HCT116 (cell line): ENCODE measurements around the gene TMEM89. TPM values are rescaled to one million over a fixed set of nuclear protein-coding genes. Genes with fewer than 3 reads are reported as not detected.

Source experiments
- ATAC-seq: fragments of 200-7000 bp; cut with Tn5 transposase; 2 replicates; pipeline ENCODE4 v1.9.1; 2020; ENCODE audit warnings: mild to moderate bottlenecking, moderate library complexity
- BruUV-seq: library from RNA; stranded (reverse); fragments of 400-500 nt; replicated peaks from 2 replicates; lab custom pipeline; 2021; lab: Mats Ljungman, UMichigan
- CTCF ChIA-PET: fragments of 300-600 bp; sonication (Branson Sonifier 250); formaldehyde crosslinking; loops from one replicate; lab custom pipeline; 2021; ENCODE audit warnings: antibody characterized with exemption; lab: Charles Lee
- POLR2A ChIA-PET: fragments of 300-600, 350-600 bp; sonication (Branson Sonifier 250); formaldehyde crosslinking; loops from one replicate; lab custom pipeline; 2021; ENCODE audit warnings: antibody characterized with exemption; lab: Charles Lee
- RAD21 ChIA-PET, 2 experiments: fragments of 300-600 bp; sonication (Branson Sonifier 250); formaldehyde crosslinking; loops; one replicate each; lab custom pipeline; 2023; ENCODE audit warnings: low total read pairs in 2 of 2; ENCODE audit not compliant: uncharacterized antibody in 2 of 2, unreplicated experiment in 2 of 2, low non-redundant PET in 1 of 2; lab: Charles Lee
- DNase-seq: peaks from one replicate; pipeline ENCODE4 v3.0.0-alpha.2; 2010; ENCODE audit warnings: low read depth, low spot score
- H2AFZ ChIP-seq: fragments of 200-600 bp; shearing (Covaris generic), sonication (generic); 2 replicates; pipeline ENCODE4 v1.6.1; 2017; ENCODE audit warnings: low read depth, mixed run types, mixed read lengths, antibody characterized with exemption, low read length; ENCODE audit not compliant: poor library complexity, severe bottlenecking
- H3K27ac ChIP-seq: 2 replicates; pipeline ENCODE4 v1.5.1; 2012; ENCODE audit warnings: low read depth, low read length
- H3K27me3 ChIP-seq: fragments of 200-600 bp; sonication (generic); 2 replicates; pipeline ENCODE4 v1.6.1; 2016; ENCODE audit warnings: mixed run types, low read length, mixed read lengths; ENCODE audit not compliant: insufficient read depth
- H3K36me3 ChIP-seq, 2 experiments: fragments of 200-500 bp in 1 of 2; fragments of 200-600 bp in 1 of 2; sonication (Bioruptor generic) in 1 of 2; sonication (generic) in 1 of 2; 2 replicates each; pipeline versions ENCODE4 v1.5.1 to v1.6.1; 2014 to 2016; ENCODE audit warnings: low read length in 2 of 2, inconsistent platforms in 1 of 2, mixed read lengths in 1 of 2, mixed run types in 1 of 2; ENCODE audit not compliant: insufficient read depth in 2 of 2, control insufficient read depth in 1 of 2
- H3K4me1 ChIP-seq, 2 experiments: fragments of 200-600 bp in 1 of 2; sonication (generic) in 1 of 2; 2 replicates each; pipeline versions ENCODE4 v1.5.1 to v1.6.1; 2012 to 2017; ENCODE audit warnings: low read length in 2 of 2, inconsistent platforms in 1 of 2, mild to moderate bottlenecking in 1 of 2, mixed read lengths in 1 of 2, mixed run types in 1 of 2, moderate library complexity in 1 of 2; ENCODE audit not compliant: insufficient read depth in 2 of 2, control insufficient read depth in 1 of 2
- H3K4me2 ChIP-seq: fragments of 200-600 bp; sonication (generic); 2 replicates; pipeline ENCODE4 v1.6.1; 2017; ENCODE audit warnings: mixed run types, low read length, mixed read lengths
- H3K4me3 ChIP-seq, 2 experiments: fragments of 200-600 bp in 1 of 2; sonication (generic) in 1 of 2; replicated peaks in 1 of 2; 2 replicates each; pipeline ENCODE4 v1.5.1; 2011 to 2016; ENCODE audit warnings: low read length in 2 of 2, control low read depth in 1 of 2, low read depth in 1 of 2, mild to moderate bottlenecking in 1 of 2, mixed read lengths in 1 of 2, mixed run types in 1 of 2
- H3K79me2 ChIP-seq: fragments of 200-600 bp; sonication (generic); 2 replicates; pipeline ENCODE4 v1.6.1; 2017; ENCODE audit warnings: mild to moderate bottlenecking, mixed run types, low read length, moderate library complexity, mixed read lengths; ENCODE audit not compliant: insufficient read depth
- H3K9ac ChIP-seq: fragments of 200-600 bp; sonication (generic); 2 replicates; pipeline ENCODE4 v1.6.1; 2016; ENCODE audit warnings: low read length, mixed read lengths
- H3K9me2 ChIP-seq: fragments of 200-600 bp; sonication (generic), shearing (Covaris generic); 2 replicates; pipeline ENCODE4 v1.6.1; 2017; ENCODE audit warnings: mixed run types, mild to moderate bottlenecking, moderate library complexity; ENCODE audit not compliant: insufficient read depth
- H3K9me3 ChIP-seq, 2 experiments: fragments of 200-500 bp in 1 of 2; fragments of 200-600 bp in 1 of 2; sonication (Bioruptor generic) in 1 of 2; sonication (generic) in 1 of 2; 2 replicates each; pipeline ENCODE4 v1.6.1; 2014 to 2017; ENCODE audit warnings: low read length in 2 of 2, mixed read lengths in 2 of 2, inconsistent platforms in 1 of 2, low read depth in 1 of 2, mild to moderate bottlenecking in 1 of 2, mixed run types in 1 of 2, moderate library complexity in 1 of 2; ENCODE audit not compliant: control insufficient read depth in 1 of 2, insufficient read depth in 1 of 2
- H4K20me1 ChIP-seq: fragments of 200-600 bp; sonication (generic), shearing (Covaris generic); 2 replicates; pipeline ENCODE4 v1.6.1; 2017; ENCODE audit warnings: mixed run types, mild to moderate bottlenecking, moderate library complexity; ENCODE audit not compliant: insufficient read depth
- ATF3 ChIP-seq: IDR thresholded peaks from 2 replicates; pipeline ENCODE4 v1.6.1; 2012
- CBX3 ChIP-seq: IDR thresholded peaks from 2 replicates; pipeline ENCODE4 v1.6.1; 2012; ENCODE audit warnings: low read depth
- CEBPB ChIP-seq: IDR thresholded peaks from 2 replicates; pipeline ENCODE4 v1.6.1; 2012; ENCODE audit warnings: low read depth
- EGR1 ChIP-seq: IDR thresholded peaks from 2 replicates; pipeline ENCODE4 v1.6.1; 2012; ENCODE audit warnings: low read depth
- ELF1 ChIP-seq: IDR thresholded peaks from 2 replicates; pipeline ENCODE4 v1.6.1; 2012; ENCODE audit warnings: low read depth, borderline replicate concordance
- EZH2phosphoT487 ChIP-seq: fragments of 200-600 bp; IDR thresholded peaks from 2 replicates; pipeline ENCODE4 v1.6.1; 2018; ENCODE audit warnings: antibody characterized with exemption, borderline replicate concordance
- FOSL1 ChIP-seq: IDR thresholded peaks from 2 replicates; pipeline ENCODE4 v1.6.1; 2012; ENCODE audit warnings: low read depth
- JUND ChIP-seq: IDR thresholded peaks from 2 replicates; pipeline ENCODE4 v1.6.1; 2012
- POLR2AphosphoS5 ChIP-seq: IDR thresholded peaks from 2 replicates; pipeline ENCODE4 v1.6.1; 2011; ENCODE audit warnings: mild to moderate bottlenecking, low read depth, low read length, moderate library complexity
- RAD21 ChIP-seq: IDR thresholded peaks from 2 replicates; pipeline ENCODE4 v1.6.1; 2012; ENCODE audit warnings: low read depth, mild to moderate bottlenecking
- SIN3A ChIP-seq: IDR thresholded peaks from 2 replicates; pipeline ENCODE4 v1.6.1; 2012; ENCODE audit warnings: low read depth
- SP1 ChIP-seq: IDR thresholded peaks from 2 replicates; pipeline ENCODE4 v1.6.1; 2012; ENCODE audit warnings: low read depth
- SRF ChIP-seq: IDR thresholded peaks from 2 replicates; pipeline ENCODE4 v1.6.1; 2012; ENCODE audit warnings: low read depth
- YY1 ChIP-seq: IDR thresholded peaks from 2 replicates; pipeline ENCODE4 v1.6.1; 2011; ENCODE audit warnings: low read length, low read depth, moderate library complexity, mild to moderate bottlenecking; ENCODE audit not compliant: insufficient replicate concordance; ENCODE audit errors: extremely low read depth
- ZNF274 ChIP-seq: fragments of 200-500 bp; sonication (Bioruptor generic); IDR thresholded peaks from 2 replicates; pipeline ENCODE4 v1.6.1; 2014; ENCODE audit warnings: mild to moderate bottlenecking, low read depth, low read length, inconsistent platforms
- intact Hi-C: fragments of 100-400 bp; cut with micrococcal nuclease; formaldehyde crosslinking; loops from 2 replicates; pipeline ENCODE4 v1.10.0; 2022
- total RNA-seq: library from RNA; stranded (reverse); gene quantifications from one replicate; pipeline ENCODE4 v1.2.1, GENCODE V29; 2021; ENCODE audit not compliant: unreplicated experiment

Gene TMEM89
- total RNA-seq, 1 experiment from 2014 or later = 0.49 TPM

GRCh38 chr3:48631516-48632448, 10.2 kb upstream of the TMEM89 start (continued):
- TF ChIP-seq ZNF274 (no peak), YY1 (no peak), ELF1 (no peak), POLR2AphosphoS5 (no peak), RAD21 (no peak)

- H3K4me3 ChIP-seq = no peak overlapping the region
- peaks cover 12% of the 10 kb centered on the region; the same call in 1 of the 2 replicates for H3K79me2 ChIP-seq
- no peak overlapping the region for H3K27ac ChIP-seq
- ATAC-seq (no peak), DNase-seq (no peak)
- no peaks in the 10 kb centered on the region for H4K20me1 ChIP-seq
- no peak overlapping the region for H3K9ac ChIP-seq
- CTCF ChIA-PET = no interaction called here
- no peak for TF ChIP-seq JUND
- TF ChIP-seq FOSL1 = no peak
- TF ChIP-seq YY1 = no peak
- no peak for TF ChIP-seq EZH2phosphoT487
- TF ChIP-seq RAD21 = no peak
- TF ChIP-seq SP1 = no peak
- no peak for TF ChIP-seq ELF1
- TF ChIP-seq SIN3A = no peak
- no peak for TF ChIP-seq ATF3
- TF ChIP-seq CEBPB = no peak
- TF ChIP-seq EGR1 = no peak
- no peak for TF ChIP-seq POLR2AphosphoS5
- TF ChIP-seq SRF = no peak
- no peak for TF ChIP-seq CBX3
- RAD21 ChIA-PET = no interaction called here
- peaks cover 5 to 13% of the 10 kb centered on the region in 2 experiments; a peak in 3 of 4 replicates for H3K4me1 ChIP-seq
- BruUV-seq = no TSS peak
- no peaks in the 10 kb centered on the region for H3K27me3 ChIP-seq
- no peaks in the 10 kb centered on the region for H3K9me3 ChIP-seq
- intact Hi-C loops = no loop called here
- no peak overlapping the region for H3K4me2 ChIP-seq
- peaks cover 22 to 44% of the 10 kb centered on the region in 2 experiments; a peak in 3 of 4 replicates for H3K36me3 ChIP-seq
- no peak overlapping the region for H2AFZ ChIP-seq
- POLR2A ChIA-PET = no interaction called here
- H3K9me2 ChIP-seq = no peaks in the 10 kb centered on the region
These were observed 9.3 kb upstream of the TMEM89 start for GRCh38 chr3:48630833-48631232.
